HepG2 (cell line): ENCODE results near the gene AGXT. TPM values are rescaled to one million over a fixed set of nuclear protein-coding genes. Genes with fewer than 3 reads are reported as not detected.

Source experiments
- AFF4 ChIP-seq: sonication (generic); formaldehyde crosslinking; IDR thresholded peaks from 2 replicates; pipeline ENCODE4 v1.4.0; 2020; ENCODE audit warnings: missing genetic modification reagents
- BRF2 ChIP-seq: sonication (generic); formaldehyde crosslinking; IDR thresholded peaks from 2 replicates; pipeline ENCODE4 v1.8.1; 2022; ENCODE audit warnings: mild to moderate bottlenecking, missing genetic modification reagents
- HMGXB3 ChIP-seq: sonication (generic); formaldehyde crosslinking; IDR thresholded peaks from 2 replicates; pipeline ENCODE4 v1.4.0; 2020; ENCODE audit warnings: missing genetic modification reagents, borderline replicate concordance
- JUNB ChIP-seq: sonication (generic); formaldehyde crosslinking; IDR thresholded peaks from 2 replicates; pipeline ENCODE4 v1.8.0; 2022; ENCODE audit warnings: missing genetic modification reagents, mild to moderate bottlenecking, borderline replicate concordance
- ONECUT2 ChIP-seq: sonication (generic); formaldehyde crosslinking; IDR thresholded peaks from 2 replicates; pipeline ENCODE4 v1.4.0; 2020; ENCODE audit warnings: missing genetic modification reagents
- UBTF ChIP-seq: sonication (generic); formaldehyde crosslinking; IDR thresholded peaks from 2 replicates; pipeline ENCODE4 v1.4.0; 2020; ENCODE audit warnings: mild to moderate bottlenecking, missing genetic modification reagents
- ZNF10 ChIP-seq: sonication (generic); formaldehyde crosslinking; IDR thresholded peaks from 2 replicates; pipeline ENCODE4 v1.4.0; 2020; ENCODE audit warnings: mild to moderate bottlenecking, low read depth, missing genetic modification reagents, borderline replicate concordance
- ZNF383 ChIP-seq: sonication (generic); formaldehyde crosslinking; IDR thresholded peaks from 2 replicates; pipeline ENCODE4 v1.4.0; 2020; ENCODE audit warnings: missing genetic modification reagents, mild to moderate bottlenecking, borderline replicate concordance
- ZNF446 ChIP-seq: sonication (generic); formaldehyde crosslinking; IDR thresholded peaks from 2 replicates; pipeline ENCODE4 v1.5.0; 2020; ENCODE audit warnings: mild to moderate bottlenecking, missing genetic modification reagents
- ZNF577 ChIP-seq: sonication (generic); formaldehyde crosslinking; IDR thresholded peaks from 2 replicates; pipeline ENCODE4 v1.4.0; 2020; ENCODE audit warnings: mild to moderate bottlenecking, low read depth, missing genetic modification reagents, borderline replicate concordance
- ZNF776 ChIP-seq: sonication (generic); formaldehyde crosslinking; IDR thresholded peaks from 2 replicates; pipeline ENCODE4 v1.4.0; 2020; ENCODE audit warnings: mild to moderate bottlenecking, missing genetic modification reagents
- polyA plus RNA-seq, 8 experiments: library from polyadenylated mRNA; depleted of rRNA in 3 of 8; stranded (reverse) in 7 of 8; unstranded in 1 of 8; fragments of >200 nt; fragmentation: Illumina TruSeq in 4 of 8; extraction: Trizol in 4 of 8; gene quantifications; 2 replicates each; pipeline versions ENCODE4 v1.2.1 to v1.2.3, GENCODE V29; 2011 to 2016; ENCODE audit warnings: low read depth in 4 of 8, missing spikeins in 1 of 8, mixed read lengths in 1 of 8; ENCODE audit not compliant: insufficient read depth in 1 of 8
- total RNA-seq, 5 experiments: library from RNA; depleted of rRNA; stranded (reverse); fragments of >200 nt; fragmentation: Illumina TruSeq; extraction: Trizol; gene quantifications; 2 replicates each; pipeline ENCODE4 v1.2.3, GENCODE V29; 2016; ENCODE audit warnings: low read depth in 1 of 5
- TF ChIP-seq, protein P1 (sequence below): sonication (generic); formaldehyde crosslinking; IDR thresholded peaks from 2 replicates; pipeline ENCODE4 v1.4.0; 2020; ENCODE audit warnings: mild to moderate bottlenecking, missing genetic modification reagents

Gene AGXT
- total and polyA plus RNA-seq, 2 of the 13 experiments (the other 11 are each of a cell fraction or from before 2014, with no cell fraction given) = 41.9 to 96.1 TPM

DNA sequence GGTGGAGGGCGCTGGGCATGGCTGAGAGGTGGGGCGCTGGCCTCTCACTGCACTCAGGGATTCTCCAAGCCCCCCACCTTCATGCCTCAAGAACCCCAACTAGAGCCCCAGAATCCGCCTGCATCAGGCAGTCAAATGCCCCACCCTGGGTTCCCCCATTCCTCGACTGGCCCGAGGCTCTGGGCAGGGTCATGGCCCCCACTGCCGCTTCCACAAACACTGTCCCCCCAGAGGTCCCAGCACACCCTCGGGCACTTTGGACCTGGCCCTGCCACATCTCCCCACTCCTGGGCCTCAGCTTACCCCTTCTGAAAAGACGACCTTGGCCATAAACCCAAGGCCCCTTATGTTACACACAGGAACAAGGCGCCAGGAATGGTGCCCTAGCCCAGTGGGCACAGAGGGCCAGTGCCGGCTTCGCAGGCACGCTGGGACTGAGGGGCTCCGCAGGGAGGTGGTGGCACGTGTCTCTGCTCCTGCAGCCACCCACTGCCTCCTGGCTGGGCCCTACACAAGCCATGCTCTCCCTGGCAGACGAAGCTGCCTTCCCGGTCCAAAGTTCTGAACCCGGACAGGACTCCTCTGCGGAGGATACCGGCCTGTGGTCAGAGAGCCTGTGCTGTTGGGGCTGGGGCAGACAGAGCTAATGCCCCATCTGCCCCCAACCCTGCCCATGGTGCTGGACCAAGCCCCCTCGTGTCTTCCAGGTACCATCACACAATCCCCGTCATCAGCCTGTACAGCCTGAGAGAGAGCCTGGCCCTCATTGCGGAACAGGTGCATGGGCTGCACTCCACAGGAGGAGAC, 6.8 kb downstream of the AGXT start (continued):
- no peak for TF ChIP-seq BRF2 (CRISPR knock-in tag)
- no peak for TF ChIP-seq UBTF (CRISPR knock-in tag)
- no peak for TF ChIP-seq ZNF10
- no peak for TF ChIP-seq ZNF577 (CRISPR knock-in tag)
- TF ChIP-seq ZNF383 (CRISPR knock-in tag) = no peak
- TF ChIP-seq ZNF446 (CRISPR knock-in tag) = 0 out of 2 replicates have a peak, but pooled peaks have one; percentile 53
- TF ChIP-seq, protein P1, sequence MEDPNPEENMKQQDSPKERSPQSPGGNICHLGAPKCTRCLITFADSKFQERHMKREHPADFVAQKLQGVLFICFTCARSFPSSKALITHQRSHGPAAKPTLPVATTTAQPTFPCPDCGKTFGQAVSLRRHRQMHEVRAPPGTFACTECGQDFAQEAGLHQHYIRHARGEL (CRISPR knock-in tag) = no peak
- TF ChIP-seq AFF4 (CRISPR knock-in tag) = no peak
- no peak for TF ChIP-seq HMGXB3 (CRISPR knock-in tag)
- no peak for TF ChIP-seq ONECUT2 (CRISPR knock-in tag)
- peak; percentile 31; the same call in 1 of the 2 replicates for TF ChIP-seq ZNF776 (CRISPR knock-in tag)
- no peak for TF ChIP-seq JUNB (CRISPR knock-in tag)
